HFFc6 (cell line): ENCODE results near the gene SWAP70. TPM values are rescaled to one million over a fixed set of nuclear protein-coding genes. Genes with fewer than 3 reads are reported as not detected.
"Not testable (repeated sequence)": the region's sequence is repeated elsewhere in the genome, so short reads cannot be mapped to it uniquely, and the experiment has no call there.

ENCODE experiments used
- DNase-seq: peaks from one replicate; pipeline ENCODE4 v3.0.0-alpha.2; 2018
- H3K27ac Mint-ChIP-seq: 2 replicates; pipeline ENCODE4 v1.8.0; 2020; ENCODE audit warnings: mild to moderate bottlenecking, mixed read lengths
- H3K27me3 Mint-ChIP-seq: 2 replicates; pipeline ENCODE4 v1.8.0; 2021; ENCODE audit warnings: mild to moderate bottlenecking, moderate library complexity, mixed read lengths; ENCODE audit not compliant: insufficient read depth
- H3K36me3 Mint-ChIP-seq: 2 replicates; pipeline ENCODE4 v1.8.0; 2021; ENCODE audit warnings: low read depth, mixed read lengths
- H3K4me1 Mint-ChIP-seq: 2 replicates; pipeline ENCODE4 v1.8.0; 2020; ENCODE audit warnings: low read depth, mixed read lengths
- H3K4me3 Mint-ChIP-seq: 2 replicates; pipeline ENCODE4 v1.8.0; 2020; ENCODE audit warnings: mild to moderate bottlenecking, moderate library complexity, mixed read lengths
- H3K9me3 Mint-ChIP-seq: 2 replicates; pipeline ENCODE4 v1.8.0; 2020; ENCODE audit warnings: mild to moderate bottlenecking, mixed read lengths
- CTCF ChIP-seq: fragments of 200-600 bp; sonication (generic); IDR thresholded peaks from 2 replicates; pipeline ENCODE4 v1.5.0; 2021; ENCODE audit warnings: antibody characterized with exemption, mild to moderate bottlenecking
- total RNA-seq, 6 experiments: library from RNA; stranded (reverse); fragmentation: NEBNext Ultra II Directional; extraction: Animal tissue kit (Norgen Biotek cat#: 25700); gene quantifications; 2 replicates in 1 of 6; 3 replicates in 5 of 6; pipeline ENCODE4 v1.2.3, GENCODE V29; 2021

The SWAP70 gene
- total RNA-seq, 6 experiments from 2014 or later: 32.0 to 44.6 (median 37.0) TPM

- Mint-ChIP-seq H3K4me1 (peaks cover 17% of the 10 kb centered on the region), H3K27ac (peak overlapping the region; percentile 53), H3K36me3 (peaks cover 24% of the 10 kb centered on the region), H3K4me3 (no peak overlapping the region), H3K27me3 (no peaks in the 10 kb centered on the region), H3K9me3 (no peaks in the 10 kb centered on the region)
- no peak for TF ChIP-seq CTCF
- peak; percentile 32 for DNase-seq
Observed at GRCh38 chr11:9691865-9692264, 28.0 kb downstream of the SWAP70 start.

GRCh38 chr11:9692691-9693090 lies 28.8 kb downstream of the SWAP70 start:
- peaks cover 24% of the 10 kb centered on the region for H3K36me3 Mint-ChIP-seq
- H3K27me3 Mint-ChIP-seq: no peaks in the 10 kb centered on the region
- no peak overlapping the region for H3K27ac Mint-ChIP-seq
- DNase-seq: no peak
- peaks cover 17% of the 10 kb centered on the region for H3K4me1 Mint-ChIP-seq
- no peaks in the 10 kb centered on the region for H3K9me3 Mint-ChIP-seq
- no peak for TF ChIP-seq CTCF
- H3K4me3 Mint-ChIP-seq: no peak overlapping the region

- H3K27ac Mint-ChIP-seq: no peak overlapping the region
- H3K27me3 Mint-ChIP-seq: no peaks in the 10 kb centered on the region
- DNase-seq: no peak
- H3K4me3 Mint-ChIP-seq: no peak overlapping the region
- H3K9me3 Mint-ChIP-seq: no peaks in the 10 kb centered on the region
- TF ChIP-seq CTCF: 0 out of 2 replicates have a peak, but pooled peaks have one; percentile 16
- peaks cover 24% of the 10 kb centered on the region for H3K36me3 Mint-ChIP-seq
- peaks cover 23% of the 10 kb centered on the region for H3K4me1 Mint-ChIP-seq
Observed at GRCh38 chr11:9693801-9694553, 30.1 kb downstream of the SWAP70 start.

- Mint-ChIP-seq H3K36me3 (peaks cover 24% of the 10 kb centered on the region), H3K4me1 (peaks cover 31% of the 10 kb centered on the region)
- not testable (repeated sequence) for H3K9me3 Mint-ChIP-seq, H3K27me3 Mint-ChIP-seq, DNase-seq, H3K4me3 Mint-ChIP-seq, H3K27ac Mint-ChIP-seq
Observed at GRCh38 chr11:9695228-9695627, 31.4 kb downstream of the SWAP70 start.

- Mint-ChIP-seq H3K36me3 (peaks cover 24% of the 10 kb centered on the region), H3K27ac (no peak overlapping the region), H3K4me3 (no peak overlapping the region), H3K9me3 (no peaks in the 10 kb centered on the region), H3K4me1 (peaks cover 30% of the 10 kb centered on the region), H3K27me3 (no peaks in the 10 kb centered on the region)
- TF ChIP-seq CTCF: no peak
- DNase-seq: no peak
Observed at GRCh38 chr11:9697766-9698165, 33.9 kb downstream of the SWAP70 start.

- H3K4me3 Mint-ChIP-seq: no peak overlapping the region
- DNase-seq: no peak
- peaks cover 38% of the 10 kb centered on the region for H3K4me1 Mint-ChIP-seq
- H3K36me3 Mint-ChIP-seq: peaks cover 12% of the 10 kb centered on the region; the same call in 1 of the 2 replicates
- H3K27ac Mint-ChIP-seq: no peak overlapping the region; the same call in 1 of the 2 replicates
- no peaks in the 10 kb centered on the region for H3K9me3 Mint-ChIP-seq
- TF ChIP-seq CTCF: no peak
- H3K27me3 Mint-ChIP-seq: no peaks in the 10 kb centered on the region
Observed at GRCh38 chr11:9700105-9700801, 36.4 kb downstream of the SWAP70 start.
